Measurements from ENCODE around the gene KDM5D. TPM values are rescaled to one million over a fixed set of nuclear protein-coding genes. Genes with fewer than 3 reads are reported as not detected.

The KDM5D gene
- total and polyA plus RNA-seq, 12 donors: 9.4 to 38.9 (median 30.6) TPM; not detected in 3

GRCh38 chrY:19713430-19713829 lies 31.1 kb downstream of the KDM5D start:
- Histone ChIP-seq H3K4me3 (no peak overlapping the region), H3K27me3 (no peaks in the 10 kb centered on the region), H3K9me3 (no peaks in the 10 kb centered on the region), H3K27ac (no peak overlapping the region), H3K36me3 (peaks cover 0 to 100% (median 13%) of the 10 kb centered on the region in 9 donors), H3K4me1 (no peaks in the 10 kb centered on the region)
- TF ChIP-seq CTCF (IDR thresholded peaks at IDR 0.05): no peak
- DNase-seq: no peak
- 90 to 95% methylated on average over 4 of the region's 4 CpGs for WGBS, 2 donors
- no peak for ATAC-seq
- intact Hi-C loops (cut with DNase I): no loop called here

GRCh38 chrY:19706273-19706672 lies 38.3 kb downstream of the KDM5D start:
- TF ChIP-seq CTCF (IDR thresholded peaks at IDR 0.05): no peak
- Histone ChIP-seq H3K27me3 (no peaks in the 10 kb centered on the region), H3K36me3 (peaks cover 0 to 100% (median 0%) of the 10 kb centered on the region in 9 donors), H3K4me1 (no peaks in the 10 kb centered on the region), H3K4me3 (no peak overlapping the region), H3K9me3 (no peaks in the 10 kb centered on the region), H3K27ac (no peak overlapping the region)
- WGBS, 2 donors: 77 to 83% methylated on average over 14 of the region's 14 CpGs
- peak; percentile 17 to 35 for DNase-seq
- intact Hi-C loops (cut with DNase I): no loop called here
- peak in 4 of 8 donors; percentile 29 to 86 (median 65) for ATAC-seq

- Histone ChIP-seq H3K4me1 (no peaks in the 10 kb centered on the region), H3K36me3 (peaks cover 0 to 93% (median 0%) of the 10 kb centered on the region in 9 donors), H3K4me3 (no peak overlapping the region), H3K9me3 (peaks cover 0 to 10% (median 0%) of the 10 kb centered on the region in 11 donors), H3K27ac (no peak overlapping the region), H3K27me3 (no peaks in the 10 kb centered on the region)
- no peak for TF ChIP-seq CTCF (IDR thresholded peaks at IDR 0.05)
- ATAC-seq (peak in 1 of 8 donors; percentile 80), DNase-seq (no peak)
- intact Hi-C loops (cut with DNase I): loop anchor here in 1 of 10 donors (10.0 kb wide), 1 partner anchor 134 kb away; no protein-coding TSS in a partner anchor
Measured at GRCh38 chrY:19698495-19698894, 46.0 kb downstream of the KDM5D start.

GRCh38 chrY:19680821-19681220 lies 63.7 kb downstream of the KDM5D start:
- Histone ChIP-seq H3K36me3 (no peaks in the 10 kb centered on the region), H3K9me3 (peaks cover 0 to 14% (median 0%) of the 10 kb centered on the region in 11 donors), H3K4me3 (no peak overlapping the region), H3K27ac (no peak overlapping the region), H3K27me3 (no peaks in the 10 kb centered on the region), H3K4me1 (no peaks in the 10 kb centered on the region)
- DNase-seq: no peak
- intact Hi-C loops (cut with DNase I): no loop called here
- TF ChIP-seq CTCF (IDR thresholded peaks at IDR 0.05): no peak
- ATAC-seq: no peak
- 0% methylated on average over 1 of the region's 1 CpG for WGBS, 2 donors

Data from heart right ventricle (tissue), 16 donors.